GM18858 (cell line): ENCODE measurements around the gene STEEP1.

Source experiments
- ATAC-seq: cut with Tn5 transposase; IDR thresholded peaks from one replicate; pipeline ENCODE4 v1.9.1; 2021; ENCODE audit not compliant: unreplicated experiment

The STEEP1 gene

DNA sequence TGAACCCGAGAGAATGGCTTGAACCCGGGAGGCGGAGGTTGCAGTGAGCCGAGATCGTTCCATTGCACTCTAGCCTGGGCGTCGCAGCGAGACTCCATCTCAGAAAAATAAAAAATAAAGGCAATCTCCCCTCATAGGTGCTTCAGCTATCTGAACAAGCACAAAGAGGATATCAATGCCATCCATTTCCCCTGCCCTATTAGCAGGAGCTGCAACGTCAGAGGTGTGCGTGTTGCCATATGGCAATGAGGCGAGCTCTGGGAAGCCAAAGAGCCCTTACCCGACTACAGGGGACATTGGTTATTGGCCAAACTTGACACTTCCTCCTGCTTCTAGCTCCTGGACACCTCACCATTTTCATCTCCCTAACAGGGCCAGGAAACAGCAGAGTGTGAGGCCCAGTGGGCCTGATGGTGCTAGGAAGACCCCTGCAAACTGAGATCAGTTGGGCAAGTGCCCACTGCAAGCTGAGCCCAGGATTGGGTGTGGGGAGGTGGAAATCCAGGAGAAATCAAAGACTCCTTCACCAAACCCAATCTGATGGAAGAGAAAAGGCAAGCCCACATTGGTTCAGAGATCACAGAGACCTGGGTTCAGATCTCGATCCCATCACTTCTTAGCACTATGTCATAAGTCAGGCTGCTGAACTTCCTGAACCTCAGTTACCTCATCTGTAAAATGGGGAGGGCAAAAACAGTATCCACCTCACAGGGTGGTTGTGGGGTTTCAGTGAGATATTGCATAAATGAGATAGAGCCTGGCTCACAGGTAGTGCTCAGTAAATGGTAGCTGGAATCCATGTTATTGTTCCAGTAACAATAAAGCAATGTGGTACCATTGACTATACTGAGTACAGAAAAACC lies 75.8 kb downstream of the STEEP1 start:
- no peak for ATAC-seq

DNA sequence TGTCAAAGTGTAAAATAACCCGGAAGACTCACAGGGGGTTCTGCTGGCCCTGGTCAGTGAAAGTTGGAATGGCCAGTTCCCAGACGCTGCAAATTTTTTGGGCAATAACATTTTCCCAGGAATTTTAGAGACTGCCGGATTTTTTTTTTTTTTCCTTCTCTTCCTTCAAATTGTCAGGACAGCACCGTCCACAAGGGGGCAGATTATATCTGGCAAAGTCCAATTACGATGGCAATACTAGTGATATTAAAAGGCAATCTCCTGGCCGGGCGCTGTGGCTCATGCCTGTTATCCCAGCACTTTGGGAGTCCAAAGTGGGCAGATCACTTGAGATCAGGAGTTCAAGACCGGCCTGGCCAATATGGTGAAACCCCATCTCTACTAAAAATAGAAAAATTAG lies 76.5 kb downstream of the STEEP1 start:
- no peak for ATAC-seq
